HEK293 (cell line): ENCODE measurements around the gene ATP6V1B1.
A peak's percentile ranks its signal among the peaks of the same experiment; 100 is the strongest.

Experiments
- CTCF ChIA-PET: fragments of 350-600 bp; formaldehyde crosslinking; extraction: SDS; loops from one replicate; lab custom pipeline; 2021; ENCODE audit warnings: antibody characterized with exemption; lab: Yijun Ruan, JAX
- POLR2A ChIA-PET: fragments of 300-600 bp; formaldehyde crosslinking; extraction: SDS; loops from one replicate; lab custom pipeline; 2020; ENCODE audit warnings: antibody characterized with exemption, inconsistent platforms; lab: Yijun Ruan, JAX
- H3K27ac ChIP-seq: fragments of 200-500 bp; sonication (Bioruptor generic); 2 replicates; pipeline ENCODE4 v1.5.1; 2014; ENCODE audit warnings: low read depth, low read length, control low read depth, inconsistent platforms; ENCODE audit errors: extremely low read depth
- H3K36me3 ChIP-seq, 2 experiments: fragments of 200-500 bp in 1 of 2; sonication (Bioruptor generic) in 1 of 2; 1 replicate in 1 of 2; 2 replicates in 1 of 2; pipeline ENCODE4 v1.5.1; 2014 to 2017; ENCODE audit warnings: inconsistent platforms in 2 of 2, low read length in 2 of 2; ENCODE audit not compliant: control insufficient read depth in 2 of 2, insufficient read depth in 1 of 2
- H3K4me1 ChIP-seq: fragments of 200-500 bp; sonication (Bioruptor generic); 2 replicates; pipeline ENCODE4 v1.5.1; 2014; ENCODE audit warnings: mild to moderate bottlenecking, low read length, inconsistent platforms; ENCODE audit not compliant: control insufficient read depth, insufficient read depth
- H3K4me3 ChIP-seq: 2 replicates; pipeline ENCODE4 v1.5.1; 2011; ENCODE audit warnings: low read depth, mild to moderate bottlenecking, control low read depth, low read length, moderate library complexity
- H3K9me3 ChIP-seq: fragments of 200-500 bp; sonication (Bioruptor generic); 2 replicates; pipeline ENCODE4 v1.5.1; 2014; ENCODE audit warnings: low read depth, low read length, inconsistent platforms; ENCODE audit not compliant: control insufficient read depth, insufficient read depth
- GLI4 ChIP-seq: fragments of 450-650 bp; formaldehyde crosslinking; IDR thresholded peaks from 2 replicates; pipeline ENCODE4 v1.5.1; 2016; ENCODE audit warnings: missing biosample characterization, missing genetic modification characterization
- KLF8 ChIP-seq: fragments of 450-650 bp; formaldehyde crosslinking; IDR thresholded peaks from 2 replicates; pipeline ENCODE4 v1.5.1; 2016; ENCODE audit warnings: missing biosample characterization, missing genetic modification characterization
- KLF9 ChIP-seq: fragments of 450-650 bp; formaldehyde crosslinking; IDR thresholded peaks from 2 replicates; pipeline ENCODE4 v1.5.1; 2016; ENCODE audit warnings: missing biosample characterization, missing genetic modification characterization, low read depth
- SP2 ChIP-seq: fragments of 450-650 bp; formaldehyde crosslinking; IDR thresholded peaks from 2 replicates; pipeline ENCODE4 v1.5.1; 2016; ENCODE audit warnings: missing biosample characterization, missing genetic modification characterization
- SP3 ChIP-seq: fragments of 450-650 bp; formaldehyde crosslinking; IDR thresholded peaks from 2 replicates; pipeline ENCODE4 v1.5.1; 2016; ENCODE audit warnings: missing biosample characterization, missing genetic modification characterization
- WT1 ChIP-seq: fragments of 450-650 bp; formaldehyde crosslinking; IDR thresholded peaks from 2 replicates; pipeline ENCODE4 v1.5.1; 2016; ENCODE audit warnings: missing biosample characterization, missing genetic modification characterization
- ZBTB17 ChIP-seq: fragments of 450-650 bp; formaldehyde crosslinking; IDR thresholded peaks from 2 replicates; pipeline ENCODE4 v1.5.1; 2016; ENCODE audit warnings: missing biosample characterization, missing genetic modification characterization
- ZFHX2 ChIP-seq: fragments of 450-650 bp; formaldehyde crosslinking; conservative IDR thresholded peaks from 2 replicates; pipeline ENCODE4 v1.5.1; 2016; ENCODE audit warnings: missing biosample characterization, missing genetic modification characterization
- ZFP37 ChIP-seq: fragments of 450-650 bp; formaldehyde crosslinking; IDR thresholded peaks from 2 replicates; pipeline ENCODE4 v1.5.1; 2016; ENCODE audit warnings: missing biosample characterization, missing genetic modification characterization
- ZNF146 ChIP-seq: fragments of 450-650 bp; formaldehyde crosslinking; IDR thresholded peaks from 2 replicates; pipeline ENCODE4 v1.5.1; 2016; ENCODE audit warnings: missing biosample characterization, missing genetic modification characterization
- ZNF239 ChIP-seq: fragments of 450-650 bp; formaldehyde crosslinking; IDR thresholded peaks from 2 replicates; pipeline ENCODE4 v1.5.1; 2016; ENCODE audit warnings: missing biosample characterization, missing genetic modification characterization
- ZNF248 ChIP-seq: fragments of 450-650 bp; formaldehyde crosslinking; IDR thresholded peaks from 2 replicates; pipeline ENCODE4 v1.5.1; 2017; ENCODE audit warnings: missing biosample characterization, missing genetic modification characterization
- ZNF335 ChIP-seq: fragments of 450-650 bp; formaldehyde crosslinking; conservative IDR thresholded peaks from 2 replicates; pipeline ENCODE4 v1.5.1; 2016; ENCODE audit warnings: missing biosample characterization, missing genetic modification characterization
- ZNF366 ChIP-seq: fragments of 450-650 bp; formaldehyde crosslinking; conservative IDR thresholded peaks from 2 replicates; pipeline ENCODE4 v1.5.1; 2016; ENCODE audit warnings: missing biosample characterization, missing genetic modification characterization
- ZNF423 ChIP-seq: fragments of 450-650 bp; formaldehyde crosslinking; IDR thresholded peaks from 2 replicates; pipeline ENCODE4 v1.5.1; 2016; ENCODE audit warnings: missing biosample characterization, missing genetic modification characterization
- ZNF501 ChIP-seq: fragments of 450-650 bp; formaldehyde crosslinking; IDR thresholded peaks from 2 replicates; pipeline ENCODE4 v1.5.1; 2016; ENCODE audit warnings: missing biosample characterization, missing genetic modification characterization
- ZNF561 ChIP-seq: fragments of 450-650 bp; IDR thresholded peaks from 2 replicates; pipeline ENCODE4 v1.5.1; 2018; ENCODE audit warnings: missing biosample characterization, missing genetic modification characterization, borderline replicate concordance
- ZNF571 ChIP-seq: fragments of 450-650 bp; formaldehyde crosslinking; IDR thresholded peaks from 2 replicates; pipeline ENCODE4 v1.5.0; 2017; ENCODE audit warnings: missing biosample characterization, missing genetic modification characterization
- ZNF600 ChIP-seq: fragments of 450-650 bp; formaldehyde crosslinking; IDR thresholded peaks from 2 replicates; pipeline ENCODE4 v1.5.1; 2016; ENCODE audit warnings: missing biosample characterization, missing genetic modification characterization
- ZNF610 ChIP-seq: fragments of 450-650 bp; formaldehyde crosslinking; IDR thresholded peaks from 2 replicates; pipeline ENCODE4 v1.5.1; 2016; ENCODE audit warnings: missing biosample characterization, missing genetic modification characterization, borderline replicate concordance
- ZNF624 ChIP-seq: fragments of 450-650 bp; formaldehyde crosslinking; IDR thresholded peaks from 2 replicates; pipeline ENCODE4 v1.5.1; 2017; ENCODE audit warnings: missing biosample characterization, missing genetic modification characterization
- ZSCAN30 ChIP-seq: fragments of 450-650 bp; IDR thresholded peaks from 2 replicates; pipeline ENCODE4 v1.5.1; 2018; ENCODE audit warnings: missing biosample characterization, mild to moderate bottlenecking, missing genetic modification characterization, moderate library complexity
- TF ChIP-seq, protein P1 (sequence below): fragments of 450-650 bp; formaldehyde crosslinking; IDR thresholded peaks from 2 replicates; pipeline ENCODE4 v1.5.1; 2017; ENCODE audit warnings: missing biosample characterization, missing genetic modification characterization
- TF ChIP-seq, protein P2 (sequence below): fragments of 450-650 bp; formaldehyde crosslinking; IDR thresholded peaks from 2 replicates; pipeline ENCODE4 v1.5.1; 2016; ENCODE audit warnings: missing biosample characterization, missing genetic modification characterization
- TF ChIP-seq, protein P3 (sequence below): fragments of 450-650 bp; formaldehyde crosslinking; IDR thresholded peaks from 2 replicates; pipeline ENCODE4 v1.5.1; 2016; ENCODE audit warnings: missing biosample characterization, missing genetic modification characterization
- TF ChIP-seq, protein P4 (sequence below): fragments of 450-650 bp; formaldehyde crosslinking; IDR thresholded peaks from 2 replicates; pipeline ENCODE4 v1.5.1; 2016; ENCODE audit warnings: missing biosample characterization, missing genetic modification characterization
- TF ChIP-seq, protein P5 (sequence below): fragments of 450-650 bp; formaldehyde crosslinking; optimal IDR thresholded peaks from 2 replicates; pipeline ENCODE3; 2016; ENCODE audit warnings: missing biosample characterization, mild to moderate bottlenecking, missing genetic modification characterization

The ATP6V1B1 gene

DNA sequence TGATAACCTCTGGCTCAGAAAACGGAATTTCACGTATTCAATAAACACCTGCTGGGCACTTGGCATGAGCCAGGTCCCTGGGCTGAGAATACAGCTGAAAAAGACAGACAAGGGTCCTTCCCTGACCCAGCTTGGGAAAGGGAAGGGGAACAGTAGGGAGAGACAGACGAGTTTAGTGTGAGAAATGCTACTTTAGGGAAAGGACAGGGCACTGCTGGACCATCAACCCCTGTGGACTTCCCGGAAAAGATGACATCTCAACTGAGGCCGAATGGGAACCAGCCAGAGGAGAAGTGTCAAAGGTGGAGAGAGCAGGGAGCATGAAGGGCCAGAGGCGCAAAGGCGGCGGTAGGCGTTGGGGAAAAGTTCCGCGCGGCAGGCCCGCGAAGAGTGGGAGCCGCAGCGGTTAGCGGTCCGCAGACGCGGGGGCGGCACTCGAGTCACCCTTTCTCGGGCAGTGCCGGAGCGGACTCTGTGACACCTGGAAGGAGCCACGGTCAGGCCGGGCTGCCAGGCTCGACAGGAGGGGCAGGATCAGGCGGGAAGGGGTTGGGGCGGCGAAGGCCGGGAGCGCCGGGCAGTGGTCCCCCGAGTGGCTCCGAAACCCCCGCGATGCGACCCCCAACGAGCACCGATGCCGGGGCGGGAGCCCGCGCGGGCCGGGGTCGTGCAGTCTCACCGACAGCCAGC is 58.5 kb downstream of the ATP6V1B1 start (continued):
- TF ChIP-seq ZNF423 = no peak
- TF ChIP-seq ZFHX2 (tag by site-specific recombination) = peak; percentile 91
- peak; percentile 54 for TF ChIP-seq ZNF335 (tag by site-specific recombination)

DNA sequence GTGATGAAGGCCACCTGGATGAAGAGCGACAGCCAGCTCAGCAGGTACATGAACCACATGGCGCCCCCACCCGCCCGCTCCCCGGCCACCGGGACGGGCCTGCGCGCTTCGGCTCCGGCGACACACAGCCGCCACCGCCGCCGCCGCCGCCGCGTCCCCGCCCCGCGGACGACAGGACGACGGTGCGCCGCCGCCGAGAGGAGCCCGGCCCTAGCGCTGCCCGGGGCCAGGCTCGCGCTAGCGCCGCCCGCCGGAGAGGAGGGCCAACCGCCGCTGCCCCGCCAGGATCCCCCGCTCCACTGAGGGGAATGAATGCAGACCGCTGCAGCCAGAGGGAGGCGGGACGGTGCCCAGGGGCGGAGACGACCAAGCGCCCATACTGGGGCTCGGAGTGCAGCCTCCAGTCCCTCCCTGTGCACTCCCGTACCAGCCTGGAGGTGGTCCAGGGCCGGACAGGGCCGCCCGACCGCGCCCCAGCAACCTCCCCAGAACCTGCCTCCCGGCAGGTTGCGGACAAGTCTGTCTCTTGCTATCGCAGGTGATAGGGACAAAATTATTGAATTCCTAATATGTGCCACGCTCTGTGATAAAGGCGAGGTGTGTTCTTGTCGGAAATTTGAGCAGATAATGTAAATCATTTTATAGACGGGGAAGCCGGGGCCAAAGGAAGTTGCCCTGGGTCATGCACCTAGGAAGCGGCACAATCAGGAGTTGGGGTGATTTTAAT is 59.2 kb downstream of the ATP6V1B1 start, which contains the start of gene TEX261:
TEX261 (minus strand) TSS at position 175 of the 727 bp plus-strand sequence; CDS start at position 59, 116 bp downstream.
- Histone ChIP-seq H3K4me3 (peak within 1 kb of the TSS; percentile 97), H3K27ac (peak within 1 kb of the TSS; percentile 44; the same call in 1 of the 2 replicates), H3K9me3 (no peaks in the 10 kb centered on the region), H3K4me1 (no peaks in the 10 kb centered on the region), H3K36me3 (peaks cover 0 to 25% of the 10 kb centered on the region in 2 experiments; a peak in 1 of 3 replicates)
- ChIA-PET CTCF (no interaction called here), POLR2A (no interaction called here)
- TF ChIP-seq ZNF366 (tag by site-specific recombination) = peak; percentile 33; the same call in 1 of the 2 replicates
- TF ChIP-seq ZNF248 (tag by site-specific recombination) = no peak
- TF ChIP-seq ZNF239 (tag by site-specific recombination) = no peak
- TF ChIP-seq, protein P1, sequence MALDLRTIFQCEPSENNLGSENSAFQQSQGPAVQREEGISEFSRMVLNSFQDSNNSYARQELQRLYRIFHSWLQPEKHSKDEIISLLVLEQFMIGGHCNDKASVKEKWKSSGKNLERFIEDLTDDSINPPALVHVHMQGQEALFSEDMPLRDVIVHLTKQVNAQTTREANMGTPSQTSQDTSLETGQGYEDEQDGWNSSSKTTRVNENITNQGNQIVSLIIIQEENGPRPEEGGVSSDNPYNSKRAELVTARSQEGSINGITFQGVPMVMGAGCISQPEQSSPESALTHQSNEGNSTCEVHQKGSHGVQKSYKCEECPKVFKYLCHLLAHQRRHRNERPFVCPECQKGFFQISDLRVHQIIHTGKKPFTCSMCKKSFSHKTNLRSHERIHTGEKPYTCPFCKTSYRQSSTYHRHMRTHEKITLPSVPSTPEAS (tag by site-specific recombination) = 0 out of 2 replicates have a peak, but pooled peaks have one; percentile 11
- TF ChIP-seq ZNF600 (tag by site-specific recombination) = peak; percentile 86
- TF ChIP-seq, protein P2, sequence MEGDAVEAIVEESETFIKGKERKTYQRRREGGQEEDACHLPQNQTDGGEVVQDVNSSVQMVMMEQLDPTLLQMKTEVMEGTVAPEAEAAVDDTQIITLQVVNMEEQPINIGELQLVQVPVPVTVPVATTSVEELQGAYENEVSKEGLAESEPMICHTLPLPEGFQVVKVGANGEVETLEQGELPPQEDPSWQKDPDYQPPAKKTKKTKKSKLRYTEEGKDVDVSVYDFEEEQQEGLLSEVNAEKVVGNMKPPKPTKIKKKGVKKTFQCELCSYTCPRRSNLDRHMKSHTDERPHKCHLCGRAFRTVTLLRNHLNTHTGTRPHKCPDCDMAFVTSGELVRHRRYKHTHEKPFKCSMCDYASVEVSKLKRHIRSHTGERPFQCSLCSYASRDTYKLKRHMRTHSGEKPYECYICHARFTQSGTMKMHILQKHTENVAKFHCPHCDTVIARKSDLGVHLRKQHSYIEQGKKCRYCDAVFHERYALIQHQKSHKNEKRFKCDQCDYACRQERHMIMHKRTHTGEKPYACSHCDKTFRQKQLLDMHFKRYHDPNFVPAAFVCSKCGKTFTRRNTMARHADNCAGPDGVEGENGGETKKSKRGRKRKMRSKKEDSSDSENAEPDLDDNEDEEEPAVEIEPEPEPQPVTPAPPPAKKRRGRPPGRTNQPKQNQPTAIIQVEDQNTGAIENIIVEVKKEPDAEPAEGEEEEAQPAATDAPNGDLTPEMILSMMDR (tag by site-specific recombination) = peak; percentile 75; the same call in 1 of the 2 replicates
- peak; percentile 51; the same call in 1 of the 2 replicates for TF ChIP-seq WT1 (tag by site-specific recombination)
- peak; percentile 89 for TF ChIP-seq ZBTB17
- TF ChIP-seq KLF8 (tag by site-specific recombination) = peak; percentile 49; the same call in 1 of the 2 replicates
- no peak for TF ChIP-seq ZNF610 (tag by site-specific recombination)
- TF ChIP-seq ZNF335 (tag by site-specific recombination) = peak; percentile 65; the same call in 1 of the 2 replicates
- 0 out of 2 replicates have a peak, but pooled peaks have one; percentile 29 for TF ChIP-seq ZFP37 (tag by site-specific recombination)
- TF ChIP-seq ZNF571 = no peak
- TF ChIP-seq, protein P3, sequence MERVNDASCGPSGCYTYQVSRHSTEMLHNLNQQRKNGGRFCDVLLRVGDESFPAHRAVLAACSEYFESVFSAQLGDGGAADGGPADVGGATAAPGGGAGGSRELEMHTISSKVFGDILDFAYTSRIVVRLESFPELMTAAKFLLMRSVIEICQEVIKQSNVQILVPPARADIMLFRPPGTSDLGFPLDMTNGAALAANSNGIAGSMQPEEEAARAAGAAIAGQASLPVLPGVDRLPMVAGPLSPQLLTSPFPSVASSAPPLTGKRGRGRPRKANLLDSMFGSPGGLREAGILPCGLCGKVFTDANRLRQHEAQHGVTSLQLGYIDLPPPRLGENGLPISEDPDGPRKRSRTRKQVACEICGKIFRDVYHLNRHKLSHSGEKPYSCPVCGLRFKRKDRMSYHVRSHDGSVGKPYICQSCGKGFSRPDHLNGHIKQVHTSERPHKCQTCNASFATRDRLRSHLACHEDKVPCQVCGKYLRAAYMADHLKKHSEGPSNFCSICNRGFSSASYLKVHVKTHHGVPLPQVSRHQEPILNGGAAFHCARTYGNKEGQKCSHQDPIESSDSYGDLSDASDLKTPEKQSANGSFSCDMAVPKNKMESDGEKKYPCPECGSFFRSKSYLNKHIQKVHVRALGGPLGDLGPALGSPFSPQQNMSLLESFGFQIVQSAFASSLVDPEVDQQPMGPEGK (tag by site-specific recombination) = peak; percentile 67
- TF ChIP-seq ZNF501 (tag by site-specific recombination) = no peak
- TF ChIP-seq SP2 = peak; percentile 90
- no peak for TF ChIP-seq KLF9
- TF ChIP-seq, protein P4, sequence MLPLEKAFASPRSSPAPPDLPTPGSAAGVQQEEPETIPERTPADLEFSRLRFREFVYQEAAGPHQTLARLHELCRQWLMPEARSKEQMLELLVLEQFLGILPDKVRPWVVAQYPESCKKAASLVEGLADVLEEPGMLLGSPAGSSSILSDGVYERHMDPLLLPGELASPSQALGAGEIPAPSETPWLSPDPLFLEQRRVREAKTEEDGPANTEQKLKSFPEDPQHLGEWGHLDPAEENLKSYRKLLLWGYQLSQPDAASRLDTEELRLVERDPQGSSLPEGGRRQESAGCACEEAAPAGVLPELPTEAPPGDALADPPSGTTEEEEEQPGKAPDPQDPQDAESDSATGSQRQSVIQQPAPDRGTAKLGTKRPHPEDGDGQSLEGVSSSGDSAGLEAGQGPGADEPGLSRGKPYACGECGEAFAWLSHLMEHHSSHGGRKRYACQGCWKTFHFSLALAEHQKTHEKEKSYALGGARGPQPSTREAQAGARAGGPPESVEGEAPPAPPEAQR (tag by site-specific recombination) = no peak
- no peak for TF ChIP-seq ZNF146 (tag by site-specific recombination)
- peak; percentile 34; the same call in 1 of the 2 replicates for TF ChIP-seq ZNF561
- no peak for TF ChIP-seq ZNF624 (tag by site-specific recombination)
- TF ChIP-seq SP3 (tag by site-specific recombination) = peak; percentile 84
- TF ChIP-seq ZSCAN30 (tag by site-specific recombination) = peak; percentile 66; the same call in 1 of the 2 replicates
- TF ChIP-seq GLI4 (tag by site-specific recombination) = no peak
- TF ChIP-seq, protein P5, sequence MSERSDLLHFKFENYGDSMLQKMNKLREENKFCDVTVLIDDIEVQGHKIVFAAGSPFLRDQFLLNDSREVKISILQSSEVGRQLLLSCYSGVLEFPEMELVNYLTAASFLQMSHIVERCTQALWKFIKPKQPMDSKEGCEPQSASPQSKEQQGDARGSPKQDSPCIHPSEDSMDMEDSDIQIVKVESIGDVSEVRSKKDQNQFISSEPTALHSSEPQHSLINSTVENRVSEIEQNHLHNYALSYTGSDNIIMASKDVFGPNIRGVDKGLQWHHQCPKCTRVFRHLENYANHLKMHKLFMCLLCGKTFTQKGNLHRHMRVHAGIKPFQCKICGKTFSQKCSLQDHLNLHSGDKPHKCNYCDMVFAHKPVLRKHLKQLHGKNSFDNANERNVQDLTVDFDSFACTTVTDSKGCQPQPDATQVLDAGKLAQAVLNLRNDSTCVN (tag by site-specific recombination) = peak; percentile 55
